ENCODE data around the gene SHC4. TPM values are rescaled to one million over a fixed set of nuclear protein-coding genes. Genes with fewer than 3 reads are reported as not detected.

Gene SHC4
- total and polyA plus RNA-seq, 2 of the 8 experiments (the other 6 are each of a cell fraction or from before 2014, with no cell fraction given), result 0.15 to 0.30 TPM

DNA sequence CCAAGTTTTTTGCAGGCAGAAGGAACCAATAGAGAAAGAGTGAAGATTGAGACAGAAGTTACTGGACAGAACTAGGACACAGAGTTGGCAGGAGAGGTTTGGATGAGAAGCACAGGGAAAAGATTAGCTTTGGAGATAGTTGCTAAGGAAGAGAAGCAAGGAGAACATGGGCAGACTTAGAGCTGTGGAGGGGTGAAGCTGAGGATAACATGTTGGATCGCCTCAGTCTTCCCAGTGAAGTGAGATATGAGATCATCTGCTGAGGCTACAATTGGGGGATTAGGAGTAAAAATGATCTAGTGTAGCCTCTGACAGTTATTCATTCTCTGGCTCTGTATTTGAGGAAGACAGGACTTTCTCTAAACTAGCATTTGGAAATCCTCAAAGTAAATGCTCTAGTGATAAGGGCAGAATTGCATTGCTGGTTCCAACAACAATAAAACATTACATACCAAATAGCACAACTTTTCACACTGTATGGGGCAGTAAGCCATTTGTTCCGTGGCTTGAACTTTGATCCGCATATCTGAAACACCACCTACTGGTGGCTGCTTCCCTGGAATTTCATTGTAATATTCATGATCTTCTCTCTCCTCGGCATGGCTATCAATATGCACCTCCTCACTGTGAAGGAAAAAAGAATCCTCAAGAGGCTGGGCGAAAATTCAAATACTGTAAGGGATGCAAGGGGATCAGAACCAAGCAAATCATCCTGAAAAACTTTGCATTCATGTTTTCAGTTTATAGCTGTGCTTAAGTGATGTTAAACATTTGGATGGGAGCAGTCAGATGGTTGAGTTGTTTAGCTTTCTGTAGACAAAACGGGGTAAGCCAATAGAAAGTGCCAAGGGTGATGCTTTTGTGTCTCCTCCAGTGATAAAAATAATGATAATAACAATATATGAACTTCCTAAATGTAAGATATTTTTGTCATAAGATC is 107.9 kb downstream of the SHC4 start:
- Histone ChIP-seq H3K4me2 (ENCODE audit: insufficient read depth in 1 of 2, low read depth in 2 of 2, low read length in 2 of 2) (peak overlapping the region; percentile 33 to 46; a peak in 2 of 4 replicates), H2BK120ac (replicated peaks; ENCODE audit: low read depth, low read length) (no peak overlapping the region), H3K79me1 (ENCODE audit: low read depth, low read length) (no peaks in the 10 kb centered on the region), H2BK12ac (ENCODE audit: low read depth, low read length) (no peak overlapping the region), H3K4me3 (ENCODE audit: extremely low read depth in 1 of 4, insufficient read depth in 2 of 4, low read depth in 3 of 4, low read length in 4 of 4) (0 out of 8 replicates have a peak overlapping the region, but pooled peaks of 1 of the 4 experiments have one; percentile 29), H3K27ac (ENCODE audit: low read depth, low read length) (no peak overlapping the region), H3K23me2 (ENCODE audit: low read depth, low read length) (no peaks in the 10 kb centered on the region), H4K8ac (ENCODE audit: extremely low read depth, insufficient read depth, low read length) (no peak overlapping the region), H3K27me3 (replicated peaks in 1 of 4; ENCODE audit: control insufficient read depth in 3 of 4, extremely low read depth in 1 of 4, insufficient read depth in 3 of 4, low read length in 3 of 4) (no peaks in the 10 kb centered on the region; a peak in 1 of 7 replicates), H2BK5ac (ENCODE audit: low read depth, low read length) (no peak overlapping the region), H3K14ac (ENCODE audit: insufficient read length) (no peak overlapping the region), H2BK20ac (ENCODE audit: low read length) (no peak overlapping the region; the same call in 1 of the 2 replicates), H3K18ac (ENCODE audit: extremely low read depth, low read length) (0 out of 2 replicates have a peak overlapping the region, but pooled peaks have one; percentile 24), H3K9ac (replicated peaks in 1 of 4; ENCODE audit: extremely low read depth in 1 of 4, low read depth in 3 of 4, low read length in 3 of 4) (no peak overlapping the region), H3K23ac (ENCODE audit: insufficient read length) (no peak overlapping the region), H4K20me1 (replicated peaks in 1 of 2; ENCODE audit: control insufficient read depth in 1 of 2, insufficient read depth in 2 of 2, low read length in 2 of 2) (no peaks in the 10 kb centered on the region), H3K4ac (replicated peaks; ENCODE audit: insufficient read length, low read depth, low read length) (no peak overlapping the region), H4K5ac (ENCODE audit: insufficient read length, low read depth, low read length) (no peak overlapping the region), H3K36me3 (ENCODE audit: control insufficient read depth in 2 of 4, insufficient read depth in 4 of 4, low read length in 3 of 4) (no peaks in the 10 kb centered on the region), H2AK5ac (ENCODE audit: low read depth, low read length) (no peak overlapping the region), H3K9me3 (ENCODE audit: insufficient read depth in 2 of 2, low read depth in 1 of 2, low read length in 1 of 2) (no peaks in the 10 kb centered on the region), H2BK15ac (ENCODE audit: low read length) (no peak overlapping the region), H2AFZ (ENCODE audit: low read length) (peak overlapping the region; percentile 98; the same call in 1 of the 2 replicates), H4K91ac (replicated peaks; ENCODE audit: insufficient read length, low read length) (no peak overlapping the region), H3K56ac (replicated peaks; ENCODE audit: insufficient read length, low read depth, low read length) (no peak overlapping the region), H3K79me2 (ENCODE audit: control insufficient read depth in 1 of 2, insufficient read depth in 2 of 2, low read length in 2 of 2) (no peaks in the 10 kb centered on the region), H3K4me1 (replicated peaks in 1 of 4; ENCODE audit: control insufficient read depth in 3 of 4, insufficient read depth in 4 of 4, low read length in 3 of 4) (peaks cover 0 to 13% (median 8%) of the 10 kb centered on the region in 4 experiments; a peak in 4 of 7 replicates)
- POLR2A ChIA-PET (ENCODE audit: partially characterized antibody), result no interaction called here
- no peak for DNase-seq (ENCODE audit: low read depth in 1 of 2, low spot score in 2 of 2)
- WGBS, 2 experiments (ENCODE audit: extremely low coverage in 1 of 2, insufficient coverage in 1 of 2, insufficient read length in 1 of 2, insufficient replicate concordance in 2 of 2, low coverage in 1 of 2, low lambda C conversion rate in 2 of 2, missing lambda C conversion rate in 1 of 2), result 30% methylated on average over 6 of the region's 6 CpGs; no CpG with 5 or more reads in 1 of the 2 experiments
- CTCF ChIA-PET (ENCODE audit: partially characterized antibody), result interaction anchor here (0.7 to 1.5 kb wide), 7 partner anchors 10 to 976 kb away, joined by 3 to 5 read pairs (median 3); partner anchors contain the start of gene CEP152
- FAIRE-seq, result peak; percentile 71
- TF ChIP-seq KDM5A (IDR thresholded peaks at IDR 0.05; ENCODE audit: low read length), result no peak
- no peak for TF ChIP-seq EP300 (IDR thresholded peaks at IDR 0.05; ENCODE audit: borderline replicate concordance in 1 of 2, low read depth in 2 of 2, low read length in 2 of 2)
- TF ChIP-seq ZNF274 (IDR thresholded peaks at IDR 0.05; ENCODE audit: borderline replicate concordance, extremely low read depth, low read length), result no peak
- TF ChIP-seq FOSL1 (IDR thresholded peaks at IDR 0.05; ENCODE audit: insufficient read depth, low read depth, low read length), result no peak
- TF ChIP-seq RAD21 (IDR thresholded peaks at IDR 0.05 in 1 of 2, conservative IDR thresholded peaks at IDR 0.05 in 1 of 2; ENCODE audit: low read depth in 2 of 2, low read length in 2 of 2), result peak in 1 of 2 experiments; percentile 31; a peak in 3 of 4 replicates
- no peak for TF ChIP-seq SIN3A (conservative IDR thresholded peaks at IDR 0.05 in 1 of 2, IDR thresholded peaks at IDR 0.05 in 1 of 2; ENCODE audit: low read depth in 1 of 2, low read length in 2 of 2)
